Measurements from ENCODE around the gene UBE2QL1.

GRCh38 chr5:6498968-6499367, 50.3 kb downstream of the UBE2QL1 start:
- no peak for TF ChIP-seq EZH2phosphoT487 (conservative IDR thresholded peaks at IDR 0.05; ENCODE audit: low read length)
- TF ChIP-seq, protein P1, sequence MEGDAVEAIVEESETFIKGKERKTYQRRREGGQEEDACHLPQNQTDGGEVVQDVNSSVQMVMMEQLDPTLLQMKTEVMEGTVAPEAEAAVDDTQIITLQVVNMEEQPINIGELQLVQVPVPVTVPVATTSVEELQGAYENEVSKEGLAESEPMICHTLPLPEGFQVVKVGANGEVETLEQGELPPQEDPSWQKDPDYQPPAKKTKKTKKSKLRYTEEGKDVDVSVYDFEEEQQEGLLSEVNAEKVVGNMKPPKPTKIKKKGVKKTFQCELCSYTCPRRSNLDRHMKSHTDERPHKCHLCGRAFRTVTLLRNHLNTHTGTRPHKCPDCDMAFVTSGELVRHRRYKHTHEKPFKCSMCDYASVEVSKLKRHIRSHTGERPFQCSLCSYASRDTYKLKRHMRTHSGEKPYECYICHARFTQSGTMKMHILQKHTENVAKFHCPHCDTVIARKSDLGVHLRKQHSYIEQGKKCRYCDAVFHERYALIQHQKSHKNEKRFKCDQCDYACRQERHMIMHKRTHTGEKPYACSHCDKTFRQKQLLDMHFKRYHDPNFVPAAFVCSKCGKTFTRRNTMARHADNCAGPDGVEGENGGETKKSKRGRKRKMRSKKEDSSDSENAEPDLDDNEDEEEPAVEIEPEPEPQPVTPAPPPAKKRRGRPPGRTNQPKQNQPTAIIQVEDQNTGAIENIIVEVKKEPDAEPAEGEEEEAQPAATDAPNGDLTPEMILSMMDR (IDR thresholded peaks at IDR 0.05; ENCODE audit: insufficient read depth, low read length, poor library complexity, severe bottlenecking), result no peak

Measured in SU-DHL-6 (cell line).